Spinal cord (tissue), 10 donors: ENCODE results near the gene BNIP5. TPM values are rescaled to one million over a fixed set of nuclear protein-coding genes. Genes with fewer than 3 reads are reported as not detected.
A peak's percentile ranks its signal among the peaks of the same experiment; 100 is the strongest.

Experiments used
- DNase-seq, 6 donors: peaks; one replicate each; pipeline versions ENCODE4 v3.0.0 to v3.0.0-alpha.2; 2013 to 2015; ENCODE audit warnings: low spot score in 6 of 6, low read depth in 4 of 6
- H3K27ac ChIP-seq: one replicate; pipeline ENCODE4 v1.5.1; 2013; ENCODE audit warnings: low read depth, low read length, control low read depth
- H3K27me3 ChIP-seq: one replicate; pipeline ENCODE4 v1.6.1; 2013; ENCODE audit warnings: low read length; ENCODE audit not compliant: control insufficient read depth, insufficient read depth
- H3K36me3 ChIP-seq: one replicate; pipeline ENCODE4 v1.6.1; 2013; ENCODE audit warnings: low read length; ENCODE audit not compliant: control insufficient read depth, insufficient read depth
- H3K4me1 ChIP-seq: one replicate; pipeline ENCODE4 v1.6.1; 2013; ENCODE audit warnings: low read length; ENCODE audit not compliant: control insufficient read depth, insufficient read depth
- H3K4me3 ChIP-seq: one replicate; pipeline ENCODE4 v1.5.1; 2013; ENCODE audit warnings: low read depth, low read length, control low read depth
- H3K9me3 ChIP-seq: one replicate; pipeline ENCODE4 v1.6.1; 2013; ENCODE audit warnings: low read length; ENCODE audit not compliant: control insufficient read depth, insufficient read depth
- WGBS: methylation state at CpG from one replicate; pipeline ENCODE4 v1.1.5; 2013; ENCODE audit warnings: missing lambda C conversion rate; ENCODE audit not compliant: insufficient coverage; 5-methylcytosine and 5-hydroxymethylcytosine counted together
- polyA plus RNA-seq, 2 donors: library from polyadenylated mRNA; unstranded; fragments of 120-200 nt; gene quantifications; one replicate each; pipeline ENCODE4 v1.2.1, GENCODE V29; 2013; ENCODE audit not compliant: insufficient read length in 2 of 2
- total RNA-seq, 2 donors: library from RNA; depleted of rRNA in 1 of 2; stranded (reverse); fragments of 120-200 nt in 1 of 2; fragments of >200 nt in 1 of 2; gene quantifications; one replicate each; pipeline versions ENCODE4 v1.2.3 to v1.2.4, GENCODE V29; 2013 to 2014
- donor health status: healthy.

Gene BNIP5
- total and polyA plus RNA-seq, 4 donors = under 0.01 to 0.06 (median 0.05) TPM; not detected in 1

GRCh38 chr6:36376742-36377141 lies 40.1 kb upstream of the BNIP5 start:
- DNase-seq = no peak
- Histone ChIP-seq H3K36me3 (no peaks in the 10 kb centered on the region), H3K4me3 (no peak overlapping the region), H3K4me1 (no peaks in the 10 kb centered on the region), H3K9me3 (no peaks in the 10 kb centered on the region), H3K27ac (no peak overlapping the region), H3K27me3 (no peaks in the 10 kb centered on the region)
- 53% methylated on average over 6 of the region's 8 CpGs for WGBS

DNA sequence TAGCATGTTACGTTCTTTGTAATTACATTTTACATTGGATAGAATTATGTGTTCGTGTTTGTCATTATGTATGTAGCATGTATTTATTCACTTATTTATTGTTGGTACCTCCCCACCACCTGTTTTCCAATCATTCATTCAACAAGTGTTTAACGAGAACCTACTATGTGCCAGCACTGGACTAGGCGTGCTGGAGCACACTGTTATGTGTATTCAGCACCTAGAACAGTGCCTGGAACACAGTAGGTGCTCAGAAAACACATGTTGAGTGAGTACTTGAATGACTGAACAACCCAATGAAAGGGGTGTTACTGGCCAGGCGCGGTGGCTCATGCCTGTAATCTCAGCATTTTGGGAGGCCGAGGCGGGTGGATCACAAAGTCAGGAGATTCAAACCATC lies 39.5 kb upstream of the BNIP5 start:
- Histone ChIP-seq H3K4me3 (no peak overlapping the region), H3K4me1 (no peaks in the 10 kb centered on the region), H3K27ac (no peak overlapping the region), H3K27me3 (no peaks in the 10 kb centered on the region), H3K9me3 (no peaks in the 10 kb centered on the region), H3K36me3 (no peaks in the 10 kb centered on the region)
- 93% methylated on average over 3 of the region's 8 CpGs for WGBS
- DNase-seq = no peak

- Histone ChIP-seq H3K4me3 (no peak overlapping the region), H3K27ac (no peak overlapping the region), H3K27me3 (no peaks in the 10 kb centered on the region), H3K4me1 (no peaks in the 10 kb centered on the region), H3K9me3 (no peaks in the 10 kb centered on the region), H3K36me3 (no peaks in the 10 kb centered on the region)
- 96% methylated on average over 18 of the region's 20 CpGs for WGBS
- no peak for DNase-seq
These were observed 39.0 kb upstream of the BNIP5 start for GRCh38 chr6:36375644-36376155.

DNA sequence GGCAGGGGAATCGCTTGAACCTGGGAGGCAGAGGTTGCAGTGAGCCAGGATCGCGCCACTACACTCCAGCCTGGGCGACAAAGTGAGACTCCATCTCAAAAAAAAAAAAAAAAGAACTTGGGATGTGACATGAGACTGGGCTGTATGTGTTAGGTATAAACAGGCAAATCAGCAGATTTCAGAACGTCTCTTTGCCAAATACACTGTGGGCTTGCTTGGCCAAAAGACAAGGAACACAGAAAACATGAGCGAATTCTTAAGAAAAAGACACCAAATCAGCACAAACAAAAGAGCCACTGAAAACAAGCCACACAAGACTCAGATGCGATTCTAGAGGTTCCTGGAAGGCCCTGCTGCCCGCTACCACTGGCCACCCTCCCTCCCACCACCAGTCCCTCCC lies 38.3 kb upstream of the BNIP5 start:
- H3K4me3 ChIP-seq = no peak overlapping the region
- H3K4me1 ChIP-seq = no peaks in the 10 kb centered on the region
- H3K27me3 ChIP-seq = no peaks in the 10 kb centered on the region
- DNase-seq = peak in 1 of 6 donors; percentile 64
- H3K9me3 ChIP-seq = no peaks in the 10 kb centered on the region
- WGBS = 59% methylated on average over 3 of the region's 8 CpGs
- H3K36me3 ChIP-seq = no peaks in the 10 kb centered on the region
- no peak overlapping the region for H3K27ac ChIP-seq

DNA sequence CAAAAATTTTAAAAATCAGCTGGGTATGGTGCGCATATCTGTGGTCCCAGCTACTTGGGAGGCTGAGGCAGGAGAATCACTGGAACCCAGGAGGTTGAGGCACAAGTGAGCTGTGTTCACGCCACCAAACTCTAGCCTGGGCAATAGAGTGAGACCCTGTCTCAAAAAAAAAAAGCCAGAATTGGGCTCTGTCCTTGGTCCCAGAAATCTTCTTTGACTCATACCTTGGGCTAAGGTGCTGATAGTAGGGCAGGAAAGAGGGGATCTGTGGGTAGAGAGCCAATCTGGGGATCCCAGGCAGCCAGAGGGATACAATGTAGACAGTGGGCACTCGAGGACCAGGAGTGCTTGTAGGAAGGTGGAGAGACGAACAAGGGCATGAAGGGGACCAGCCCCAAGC lies 37.5 kb upstream of the BNIP5 start:
- no peaks in the 10 kb centered on the region for H3K36me3 ChIP-seq
- H3K27me3 ChIP-seq = no peaks in the 10 kb centered on the region
- H3K27ac ChIP-seq = no peak overlapping the region
- no peak overlapping the region for H3K4me3 ChIP-seq
- H3K9me3 ChIP-seq = no peaks in the 10 kb centered on the region
- WGBS = 92% methylated on average over 4 of the region's 4 CpGs
- no peak for DNase-seq
- no peaks in the 10 kb centered on the region for H3K4me1 ChIP-seq

DNA sequence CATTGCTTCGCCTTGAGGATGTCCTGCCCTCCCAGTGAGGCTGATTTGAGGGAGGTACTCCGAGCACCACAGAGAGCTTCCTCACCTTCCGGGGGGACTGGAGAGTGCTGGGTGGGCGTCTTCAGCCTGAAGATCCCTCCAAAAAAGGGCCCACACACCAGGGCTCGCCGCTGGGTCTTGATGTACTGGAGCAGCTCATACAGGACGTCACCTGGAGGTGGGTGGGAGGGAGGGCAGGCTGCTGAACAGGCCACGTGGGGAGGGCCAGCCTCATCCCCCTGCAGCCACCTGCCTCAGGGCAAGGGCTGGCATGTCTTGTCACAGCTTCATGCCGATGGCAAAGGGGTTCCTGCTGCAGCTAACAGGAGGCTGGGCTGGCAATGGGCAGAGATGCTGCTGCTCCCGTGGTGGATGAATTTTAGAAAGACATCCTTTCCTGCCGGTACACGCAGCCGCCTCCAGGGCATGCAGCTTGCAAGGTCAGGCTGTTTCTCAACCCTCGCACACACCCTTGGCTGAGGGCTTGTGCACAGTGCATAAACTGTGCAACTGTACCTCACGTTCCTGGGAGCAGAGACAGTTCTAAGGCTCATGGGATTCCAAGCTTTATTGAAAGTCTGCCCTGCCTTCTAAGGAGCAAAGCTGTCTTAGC lies 36.8 kb upstream of the BNIP5 start:
- Histone ChIP-seq H3K4me3 (no peak overlapping the region), H3K4me1 (no peaks in the 10 kb centered on the region), H3K9me3 (no peaks in the 10 kb centered on the region), H3K27me3 (no peaks in the 10 kb centered on the region), H3K27ac (no peak overlapping the region), H3K36me3 (no peaks in the 10 kb centered on the region)
- DNase-seq = no peak
- WGBS = 43% methylated on average over 9 of the region's 15 CpGs

- 92% methylated on average over 6 of the region's 6 CpGs for WGBS
- H3K4me3 ChIP-seq = no peak overlapping the region
- no peaks in the 10 kb centered on the region for H3K4me1 ChIP-seq
- H3K27me3 ChIP-seq = no peaks in the 10 kb centered on the region
- H3K27ac ChIP-seq = no peak overlapping the region
- DNase-seq = no peak
- H3K36me3 ChIP-seq = no peaks in the 10 kb centered on the region
- no peaks in the 10 kb centered on the region for H3K9me3 ChIP-seq
These were observed 35.4 kb upstream of the BNIP5 start for GRCh38 chr6:36372088-36372487.

- no peaks in the 10 kb centered on the region for H3K9me3 ChIP-seq
- WGBS = 85% methylated on average over 9 of the region's 9 CpGs
- H3K27me3 ChIP-seq = no peaks in the 10 kb centered on the region
- no peaks in the 10 kb centered on the region for H3K4me1 ChIP-seq
- no peak for DNase-seq
- H3K4me3 ChIP-seq = no peak overlapping the region
- H3K27ac ChIP-seq = no peak overlapping the region
- no peaks in the 10 kb centered on the region for H3K36me3 ChIP-seq
These were observed 34.5 kb upstream of the BNIP5 start for GRCh38 chr6:36371211-36371610.

GRCh38 chr6:36370638-36371037 lies 34.0 kb upstream of the BNIP5 start:
- Histone ChIP-seq H3K4me1 (no peaks in the 10 kb centered on the region), H3K4me3 (no peak overlapping the region), H3K9me3 (no peaks in the 10 kb centered on the region), H3K36me3 (no peaks in the 10 kb centered on the region), H3K27ac (no peak overlapping the region), H3K27me3 (no peaks in the 10 kb centered on the region)
- no CpG with 5 or more reads among the region's 2 CpGs for WGBS
- DNase-seq = no peak
